Liver (tissue), 9 donors: Measurements from ENCODE around the gene RAB11FIP3. TPM values are rescaled to one million over a fixed set of nuclear protein-coding genes. Genes with fewer than 3 reads are reported as not detected.

Experiments used
- DNase-seq: peaks from one replicate; pipeline ENCODE4 v3.0.0-alpha.2; 2017; ENCODE audit warnings: low spot score
- H3K27ac ChIP-seq, 2 donors: one replicate each; pipeline ENCODE4 v1.7.0; 2013; ENCODE audit warnings: inconsistent platforms in 2 of 2, low read length in 2 of 2, control low read depth in 1 of 2, low read depth in 1 of 2, mild to moderate bottlenecking in 1 of 2
- H3K27me3 ChIP-seq, 4 donors: one replicate each; pipeline versions ENCODE4 v1.6.1 to v1.7.0; 2013; ENCODE audit warnings: low read length in 3 of 4, inconsistent platforms in 1 of 4, mild to moderate bottlenecking in 1 of 4, moderate library complexity in 1 of 4; ENCODE audit not compliant: control insufficient read depth in 4 of 4, insufficient read depth in 4 of 4
- H3K36me3 ChIP-seq, 4 donors: one replicate each; pipeline versions ENCODE4 v1.6.1 to v1.7.0; 2013; ENCODE audit warnings: low read length in 3 of 4, mild to moderate bottlenecking in 3 of 4, low read depth in 1 of 4, moderate library complexity in 1 of 4; ENCODE audit not compliant: control insufficient read depth in 4 of 4, insufficient read depth in 3 of 4
- H3K4me1 ChIP-seq, 4 donors: one replicate each; pipeline versions ENCODE4 v1.6.1 to v1.7.0; 2013; ENCODE audit warnings: low read length in 3 of 4, mild to moderate bottlenecking in 3 of 4, moderate library complexity in 1 of 4; ENCODE audit not compliant: control insufficient read depth in 4 of 4, insufficient read depth in 4 of 4
- H3K4me3 ChIP-seq, 3 donors: one replicate each; pipeline versions ENCODE4 v1.6.1 to v1.7.0; 2013; ENCODE audit warnings: low read length in 3 of 3, control low read depth in 1 of 3, low read depth in 1 of 3, mild to moderate bottlenecking in 1 of 3
- H3K9ac ChIP-seq, 2 donors: one replicate each; pipeline ENCODE4 v1.7.0; 2013; ENCODE audit warnings: low read length in 2 of 2, mild to moderate bottlenecking in 2 of 2, moderate library complexity in 2 of 2, control low read depth in 1 of 2, low read depth in 1 of 2
- H3K9me3 ChIP-seq, 4 donors: one replicate each; pipeline versions ENCODE4 v1.6.1 to v1.7.0; 2013; ENCODE audit warnings: low read length in 3 of 4; ENCODE audit not compliant: control insufficient read depth in 4 of 4
- ATF3 ChIP-seq: IDR thresholded peaks from 2 replicates; pipeline ENCODE4 v1.6.1; 2016; ENCODE audit warnings: antibody characterized with exemption
- CTCF ChIP-seq: fragments of 150-350 bp; IDR thresholded peaks from 2 replicates; pipeline ENCODE4 v1.5.1; 2017; ENCODE audit warnings: improper control_type of control experiment, low read depth, low read length; ENCODE audit not compliant: missing input control
- EGR1 ChIP-seq, 2 donors: IDR thresholded peaks; 2 replicates each; pipeline ENCODE4 v1.6.1; 2016 to 2018; ENCODE audit warnings: antibody characterized with exemption in 2 of 2, low read depth in 2 of 2
- FOXA1 ChIP-seq: IDR thresholded peaks from 2 replicates; pipeline ENCODE4 v1.6.1; 2016; ENCODE audit warnings: antibody characterized with exemption
- FOXA2 ChIP-seq: IDR thresholded peaks from 2 replicates; pipeline ENCODE4 v1.6.1; 2016; ENCODE audit warnings: antibody characterized with exemption
- GABPA ChIP-seq, 2 donors: IDR thresholded peaks in 1 of 2; conservative IDR thresholded peaks in 1 of 2; 2 replicates each; pipeline ENCODE4 v1.6.1; 2016; ENCODE audit warnings: antibody characterized with exemption in 2 of 2, mild to moderate bottlenecking in 1 of 2, moderate library complexity in 1 of 2
- HNF4A ChIP-seq, 2 donors: conservative IDR thresholded peaks; 2 replicates each; pipeline ENCODE4 v1.6.1; 2016; ENCODE audit warnings: antibody characterized with exemption in 2 of 2, mild to moderate bottlenecking in 2 of 2
- HNF4G ChIP-seq: IDR thresholded peaks from 2 replicates; pipeline ENCODE4 v1.6.1; 2016; ENCODE audit warnings: antibody characterized with exemption
- JUND ChIP-seq, 2 donors: IDR thresholded peaks; 2 replicates each; pipeline ENCODE4 v1.6.1; 2016; ENCODE audit warnings: antibody characterized with exemption in 2 of 2
- MAX ChIP-seq: IDR thresholded peaks from 2 replicates; pipeline ENCODE4 v1.6.1; 2016; ENCODE audit warnings: antibody characterized with exemption
- NR2F2 ChIP-seq: IDR thresholded peaks from 2 replicates; pipeline ENCODE4 v1.6.1; 2016; ENCODE audit warnings: antibody characterized with exemption
- RAD21 ChIP-seq, 2 donors: IDR thresholded peaks; 2 replicates each; pipeline ENCODE4 v1.6.1; 2016; ENCODE audit warnings: antibody characterized with exemption in 2 of 2, mild to moderate bottlenecking in 2 of 2
- REST ChIP-seq: IDR thresholded peaks from 2 replicates; pipeline ENCODE4 v1.6.1; 2016; ENCODE audit warnings: antibody characterized with exemption, mild to moderate bottlenecking
- RXRA ChIP-seq, 2 donors: IDR thresholded peaks; 2 replicates each; pipeline ENCODE4 v1.6.1; 2017 to 2018; ENCODE audit warnings: antibody characterized with exemption in 2 of 2, mild to moderate bottlenecking in 1 of 2
- SP1 ChIP-seq: IDR thresholded peaks from 2 replicates; pipeline ENCODE4 v1.6.1; 2018; ENCODE audit warnings: antibody characterized with exemption, mild to moderate bottlenecking
- TAF1 ChIP-seq: conservative IDR thresholded peaks from 2 replicates; pipeline ENCODE4 v1.6.1; 2016; ENCODE audit warnings: antibody characterized with exemption, mild to moderate bottlenecking
- YY1 ChIP-seq: IDR thresholded peaks from 2 replicates; pipeline ENCODE4 v1.6.1; 2016; ENCODE audit warnings: antibody characterized with exemption, mild to moderate bottlenecking
- ZBTB33 ChIP-seq: IDR thresholded peaks from 2 replicates; pipeline ENCODE4 v1.6.1; 2016; ENCODE audit warnings: antibody characterized with exemption
- WGBS: extraction: QIAGEN DNeasy Blood & Tissue Kit; methylation state at CpG from one replicate; pipeline ENCODE4 v1.1.7; 2013; 5-methylcytosine and 5-hydroxymethylcytosine counted together
- polyA plus RNA-seq, 2 donors: library from polyadenylated mRNA; stranded (reverse) in 1 of 2; unstranded in 1 of 2; fragments of 200-250 nt in 1 of 2; fragments of >200 nt in 1 of 2; fragmentation: Nextera tagmentation in 1 of 2; extraction: Ambion mirVana in 1 of 2; gene quantifications; one replicate each; pipeline versions ENCODE4 v1.2.1 to v1.2.3, GENCODE V29; 2013 to 2015
- total RNA-seq, 2 donors: library from RNA; depleted of rRNA; stranded (reverse); fragments of >200 nt; gene quantifications; one replicate each; pipeline ENCODE4 v1.2.3, GENCODE V29; 2014
- donor health status: healthy.
- donor health status: healthy.
- donor health status: healthy.
- donor health status: healthy.
- donor health status: healthy.

The RAB11FIP3 gene
- total and polyA plus RNA-seq, 4 donors, result 3.5 to 29.4 (median 15.7) TPM

- WGBS, result 83% methylated on average over 10 of the region's 10 CpGs
- Histone ChIP-seq H3K4me1 (peaks cover 0 to 5% (median 2%) of the 10 kb centered on the region in 4 donors), H3K9me3 (no peaks in the 10 kb centered on the region), H3K27me3 (no peaks in the 10 kb centered on the region), H3K9ac (no peak overlapping the region), H3K27ac (no peak overlapping the region), H3K36me3 (peaks cover 17 to 35% (median 22%) of the 10 kb centered on the region in 4 donors), H3K4me3 (no peak overlapping the region)
- TF ChIP-seq NR2F2 (no peak), GABPA (IDR thresholded peaks at IDR 0.05 in 1 of 2, conservative IDR thresholded peaks at IDR 0.05 in 1 of 2) (no peak), EGR1 (IDR thresholded peaks at IDR 0.05; ENCODE audit: low read depth in 2 of 2) (no peak), RXRA (IDR thresholded peaks at IDR 0.05) (no peak), ZBTB33 (no peak), FOXA1 (no peak), FOXA2 (no peak), TAF1 (no peak), YY1 (no peak), ATF3 (no peak), CTCF (no peak), RAD21 (IDR thresholded peaks at IDR 0.05) (no peak), MAX (no peak), HNF4G (no peak), HNF4A (conservative IDR thresholded peaks at IDR 0.05) (no peak), REST (no peak), JUND (IDR thresholded peaks at IDR 0.05) (no peak), SP1 (no peak)
- DNase-seq, result no peak
Observed at GRCh38 chr16:513950-514349, 88.5 kb downstream of the RAB11FIP3 start.
